CD1c-positive myeloid dendritic cell (primary cell): ENCODE measurements around the gene PAF1.
"Not testable (repeated sequence)": the region's sequence is repeated elsewhere in the genome, so short reads cannot be mapped to it uniquely, and the experiment has no call there.

Source experiments
- DNase-seq: peaks from one replicate; pipeline ENCODE4 v3.0.0-alpha.2; 2016; ENCODE audit errors: extremely low spot score

The PAF1 gene

DNA sequence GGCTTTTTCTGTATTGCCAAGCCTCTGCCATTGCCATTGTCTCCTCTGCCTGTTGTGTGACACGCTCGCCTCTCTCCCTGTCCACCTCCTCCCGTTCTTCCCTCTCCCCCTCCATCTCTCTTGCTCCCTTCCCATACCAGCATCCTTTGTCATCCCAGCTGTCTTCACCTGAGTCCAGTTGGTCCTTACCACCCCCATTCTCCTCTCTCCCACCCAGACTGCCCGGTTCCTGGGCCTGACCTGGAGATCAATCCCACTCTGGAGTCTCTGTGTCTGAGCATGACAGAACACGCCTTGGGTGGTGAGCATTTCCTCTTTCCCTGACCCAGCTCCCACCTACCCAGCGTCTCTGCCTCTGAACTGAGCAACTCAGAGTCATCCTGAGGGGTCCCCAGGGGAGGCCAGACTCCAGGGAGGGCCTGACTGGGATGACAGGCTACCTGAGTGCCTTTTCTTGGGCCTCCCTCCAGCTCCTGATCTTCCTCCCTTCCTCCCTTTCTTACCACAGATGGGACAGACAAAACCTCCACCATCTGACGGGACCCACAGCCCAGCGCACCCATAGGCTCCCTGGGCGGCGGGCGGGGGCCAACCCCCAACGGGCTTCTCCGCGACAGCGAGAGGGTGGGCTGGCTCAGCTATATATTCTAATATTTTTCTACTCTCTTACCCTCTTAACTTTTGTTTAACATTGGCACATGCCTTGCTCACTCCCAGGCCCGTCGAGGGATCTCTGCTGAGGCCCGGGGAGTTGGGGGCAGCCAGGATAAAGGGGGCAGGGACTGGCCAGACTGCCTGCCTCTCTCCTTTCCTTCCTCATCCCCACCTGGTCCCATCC, 7.7 kb downstream of the PAF1 start:
- no peak for DNase-seq

DNA sequence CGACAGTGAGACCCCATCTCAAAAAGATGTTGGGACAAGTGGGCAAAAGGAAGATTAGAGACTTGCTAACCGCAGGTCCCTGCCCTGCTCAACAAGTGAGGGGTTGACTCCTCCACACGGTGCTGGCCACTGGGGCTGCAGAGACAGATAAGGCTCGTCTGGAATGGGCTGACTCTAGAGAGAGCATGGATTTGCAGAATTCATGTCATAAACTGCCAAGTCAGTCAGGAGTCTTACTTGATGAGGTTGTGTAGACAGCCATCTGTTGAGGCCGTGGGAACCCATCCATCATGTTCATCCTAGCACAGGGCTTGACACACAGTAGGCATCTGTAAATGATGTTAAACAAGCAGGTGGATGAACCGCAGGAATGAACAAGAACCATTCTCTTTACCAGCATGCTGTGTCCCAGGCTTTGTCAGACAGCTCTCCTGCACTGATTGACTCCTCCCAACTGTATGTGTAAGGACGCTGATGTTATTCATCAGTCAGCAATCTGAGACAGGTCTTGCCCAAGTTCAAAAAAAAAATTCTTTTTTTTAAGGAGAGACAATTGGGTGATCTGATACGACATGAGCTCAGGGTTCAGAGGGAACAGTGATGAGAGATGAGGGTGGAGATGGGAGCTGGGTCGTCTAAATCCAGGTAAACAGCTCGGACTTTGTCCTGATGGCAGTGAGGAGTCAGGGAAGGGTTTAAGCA, 8.8 kb downstream of the PAF1 start:
- no peak for DNase-seq

DNA sequence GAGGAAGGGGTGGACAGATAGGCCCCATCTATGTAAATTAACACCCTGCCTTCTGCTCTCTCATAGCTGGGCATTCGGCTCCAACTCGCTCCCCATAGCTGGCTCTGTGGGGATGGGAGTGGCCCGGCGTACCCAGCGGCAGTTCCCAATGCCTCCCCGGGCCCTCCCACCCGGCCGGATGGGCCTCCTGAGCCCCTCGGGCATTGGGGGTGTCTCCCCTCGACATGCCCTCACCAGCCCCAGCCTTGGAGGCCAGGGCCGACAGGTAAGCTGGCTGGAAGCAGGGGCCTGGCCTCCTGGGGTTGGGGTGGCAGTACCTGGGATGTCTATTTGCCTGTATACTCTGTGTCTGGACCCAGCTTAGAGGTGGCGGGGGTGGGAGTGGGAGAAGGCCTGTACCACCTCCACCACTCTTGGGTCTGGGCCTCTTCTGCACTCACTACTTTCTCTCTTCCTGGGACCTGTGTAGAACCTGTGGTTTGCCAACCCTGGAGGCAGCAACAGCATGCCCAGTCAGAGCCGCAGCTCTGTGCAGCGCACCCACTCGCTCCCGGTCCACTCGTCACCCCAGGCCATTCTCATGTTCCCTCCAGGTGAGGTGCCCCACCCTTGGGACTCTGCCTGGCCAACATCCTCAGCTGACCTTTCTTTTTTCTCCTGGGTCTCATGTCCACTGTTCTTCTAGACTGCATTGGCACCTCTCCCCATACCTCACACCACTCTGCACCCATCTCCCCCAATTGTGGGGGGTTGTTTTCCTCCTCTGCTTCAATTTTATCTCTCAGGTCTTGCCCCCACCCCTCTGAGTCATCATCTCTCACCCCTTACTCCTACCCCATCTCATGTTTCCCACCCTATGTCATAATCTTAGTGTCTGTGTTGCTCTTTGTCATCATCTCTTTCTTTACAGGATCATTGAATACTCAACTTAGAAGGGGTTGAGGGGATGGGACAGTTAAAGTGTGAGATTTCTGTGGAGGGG, 10.1 kb downstream of the PAF1 start:
- no peak for DNase-seq

DNA sequence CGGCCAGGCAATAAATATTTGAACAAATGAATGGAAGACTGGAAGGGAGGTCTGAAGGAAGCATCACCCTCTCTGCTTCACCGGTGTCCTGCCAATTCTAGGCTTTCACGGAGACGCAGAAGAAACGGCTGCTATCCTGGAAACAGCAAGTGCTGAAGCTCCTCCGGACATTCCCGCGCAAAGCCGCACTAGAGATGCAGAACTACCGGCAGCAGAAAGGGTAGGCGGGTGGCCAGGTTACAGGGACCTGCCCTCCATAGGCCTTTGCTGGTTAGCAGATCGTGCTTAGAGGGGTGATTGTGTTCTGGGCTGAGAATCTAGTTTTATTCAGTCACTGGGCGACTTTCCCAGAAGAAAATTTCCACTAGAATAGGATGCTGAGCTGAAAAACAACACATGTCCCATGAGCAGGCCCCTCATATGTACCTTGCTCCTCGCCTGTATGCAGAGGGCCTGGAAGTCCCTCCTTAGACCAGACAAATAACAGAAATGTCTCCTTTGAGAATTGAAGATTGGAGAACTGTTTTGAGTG, 11.0 kb downstream of the PAF1 start:
- no peak for DNase-seq

DNA sequence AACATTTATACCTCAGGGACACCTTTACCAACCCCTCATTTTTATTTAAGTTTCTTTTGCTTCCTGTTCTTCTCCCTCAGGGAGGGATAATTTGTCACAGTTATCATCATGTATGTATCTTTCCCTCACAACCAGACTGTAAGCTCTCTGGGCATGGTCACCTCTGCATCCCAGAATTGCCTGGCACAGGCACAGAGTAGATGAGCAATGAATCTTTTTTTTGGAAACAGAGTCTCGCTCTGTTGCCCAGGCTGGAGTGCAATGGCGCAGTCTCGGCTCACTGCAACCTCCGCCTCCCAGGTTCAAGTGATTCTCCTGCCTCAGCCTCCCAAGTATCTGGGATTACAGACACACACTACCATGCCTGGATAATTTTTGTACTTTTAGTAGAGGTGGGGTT, 11.5 kb downstream of the PAF1 start:
- DNase-seq = not testable (repeated sequence)

DNA sequence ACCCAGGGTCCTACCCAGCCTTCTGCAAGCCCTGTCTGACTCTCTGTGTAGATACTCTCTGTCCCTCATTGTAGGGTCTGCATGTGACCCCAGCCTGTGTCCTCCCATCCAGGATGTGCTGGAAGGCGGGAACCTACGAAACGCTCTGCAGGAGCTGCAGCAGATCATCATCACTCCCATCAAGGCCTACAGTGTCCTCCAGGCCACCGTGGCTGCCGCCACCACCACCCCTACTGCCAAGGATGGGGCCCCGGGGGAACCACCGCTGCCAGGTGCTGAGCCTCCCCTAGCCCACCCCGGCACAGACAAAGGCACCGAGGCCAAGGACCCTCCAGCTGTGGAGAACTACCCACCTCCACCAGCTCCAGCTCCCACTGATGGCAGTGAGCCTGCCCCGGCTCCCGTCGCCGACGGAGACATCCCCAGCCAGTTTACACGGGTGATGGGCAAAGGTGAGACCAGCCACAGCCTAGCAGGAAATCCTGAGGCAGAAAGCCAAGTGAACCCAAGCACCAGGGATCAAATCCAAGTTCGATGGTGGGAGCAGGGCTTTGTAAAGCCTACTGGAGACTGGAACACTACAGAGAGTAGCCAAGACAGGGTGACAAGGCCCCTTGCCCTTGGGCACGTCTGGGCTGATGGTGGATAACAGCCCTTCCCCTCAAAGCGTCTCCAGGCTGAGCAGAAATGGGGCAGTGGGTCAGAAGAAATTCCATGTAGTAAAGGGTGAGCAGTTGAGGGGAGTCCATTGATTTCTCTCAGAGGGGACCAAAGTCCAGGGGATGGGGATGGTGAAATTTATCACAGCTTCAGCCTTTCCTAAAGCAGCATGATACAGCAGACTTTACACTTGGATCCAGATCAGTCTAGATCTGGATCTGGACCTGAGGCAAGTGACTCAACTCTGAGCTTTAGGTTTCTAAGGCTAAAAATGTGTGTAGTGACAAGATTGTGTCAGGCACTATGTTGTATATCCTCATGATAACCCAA, 13.2 kb downstream of the PAF1 start:
- no peak for DNase-seq

DNA sequence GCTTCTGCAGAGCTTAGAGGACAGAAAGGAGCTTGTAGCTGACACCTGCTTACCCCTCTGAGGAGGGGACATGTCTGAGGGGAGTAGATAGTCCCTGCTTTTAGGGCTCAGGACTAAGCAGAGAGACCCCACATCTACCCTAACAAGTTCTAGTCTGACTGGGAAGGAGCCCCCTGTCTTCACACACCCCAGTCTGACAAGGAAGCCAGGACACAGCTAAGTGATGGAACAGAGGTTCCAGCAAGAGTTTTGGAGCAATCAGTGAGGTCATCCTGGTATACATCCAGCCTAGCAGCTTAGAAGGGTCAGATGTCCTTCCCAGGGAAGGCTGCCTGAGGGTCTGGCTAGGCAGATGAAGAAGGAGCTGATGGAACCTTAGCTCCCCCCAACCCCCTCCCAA, 15.0 kb downstream of the PAF1 start:
- DNase-seq = no peak

DNA sequence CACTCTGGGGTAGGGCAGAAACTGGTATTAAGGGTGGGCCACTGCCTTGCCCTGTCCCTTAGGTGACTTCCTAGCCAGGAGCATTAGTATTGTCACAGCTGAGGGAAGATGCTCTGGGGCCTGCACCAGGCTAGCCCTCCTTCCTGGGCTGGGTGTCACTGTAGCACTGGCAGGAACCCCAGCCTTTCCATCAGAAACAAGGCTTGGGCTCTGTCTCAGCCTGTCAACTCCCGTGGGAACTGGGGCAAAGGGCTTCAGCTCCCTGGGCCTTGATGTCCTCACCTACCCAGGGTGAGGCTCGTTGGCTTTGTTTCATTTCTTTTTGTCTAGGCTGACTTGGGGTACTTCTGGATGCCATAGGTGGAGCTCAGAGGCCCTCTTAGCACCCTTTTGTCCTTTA, 18.0 kb downstream of the PAF1 start:
- DNase-seq = no peak

DNA sequence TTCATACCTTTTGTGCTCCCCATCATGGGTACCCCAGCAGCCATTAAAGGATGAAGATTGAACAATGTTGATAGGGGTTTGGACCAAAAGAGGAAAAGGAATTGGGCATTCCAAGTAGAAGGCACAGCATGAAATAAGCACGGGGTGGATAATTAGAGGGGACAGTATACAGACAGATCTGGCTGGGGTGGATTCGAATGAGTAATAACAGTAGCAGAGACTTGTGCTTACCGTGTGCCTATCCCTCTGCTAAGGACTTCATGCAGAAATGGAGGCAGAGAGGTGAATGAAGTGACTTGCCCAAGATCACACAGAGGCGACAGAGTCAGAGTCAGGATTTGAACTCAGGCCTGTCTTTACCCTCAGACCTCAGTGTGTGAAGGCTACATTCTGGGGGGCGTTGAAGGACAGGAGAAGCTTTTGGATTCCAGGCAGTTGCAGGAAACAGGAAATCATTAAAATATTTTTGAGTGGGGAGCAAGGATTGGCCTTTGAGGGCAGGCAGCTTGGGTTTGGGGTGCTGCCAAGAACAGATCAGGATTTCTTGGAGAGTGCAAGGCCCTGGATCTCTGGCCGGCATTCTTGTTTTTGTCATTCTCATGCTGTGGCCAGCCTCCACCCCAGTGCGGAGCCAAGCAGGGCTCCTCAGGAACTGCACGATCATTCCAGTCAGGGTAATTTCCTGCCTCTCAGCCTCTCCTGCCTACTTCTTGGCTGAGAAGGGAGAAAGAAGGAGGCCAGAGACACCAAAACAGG, 18.7 kb downstream of the PAF1 start:
- DNase-seq = no peak

DNA sequence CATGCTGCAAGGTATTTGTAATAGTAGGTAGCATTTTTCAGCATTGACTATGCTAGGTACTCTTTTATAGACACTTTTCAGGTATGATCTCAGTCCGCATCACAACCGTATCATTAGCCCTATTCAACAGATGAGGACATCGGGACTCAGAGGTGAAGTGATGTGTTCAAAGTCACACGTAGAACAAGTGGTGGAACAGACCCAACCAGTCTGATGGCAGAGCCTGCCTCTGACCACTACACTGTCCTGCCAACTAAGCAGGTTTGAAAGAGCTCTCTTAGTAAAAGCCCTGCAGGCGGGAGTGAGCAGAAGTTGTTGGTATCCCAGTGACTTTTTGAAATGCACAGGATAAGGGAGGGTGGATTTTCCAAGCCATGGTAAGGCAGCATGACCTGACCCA, 20.2 kb downstream of the PAF1 start:
- DNase-seq = no peak

DNA sequence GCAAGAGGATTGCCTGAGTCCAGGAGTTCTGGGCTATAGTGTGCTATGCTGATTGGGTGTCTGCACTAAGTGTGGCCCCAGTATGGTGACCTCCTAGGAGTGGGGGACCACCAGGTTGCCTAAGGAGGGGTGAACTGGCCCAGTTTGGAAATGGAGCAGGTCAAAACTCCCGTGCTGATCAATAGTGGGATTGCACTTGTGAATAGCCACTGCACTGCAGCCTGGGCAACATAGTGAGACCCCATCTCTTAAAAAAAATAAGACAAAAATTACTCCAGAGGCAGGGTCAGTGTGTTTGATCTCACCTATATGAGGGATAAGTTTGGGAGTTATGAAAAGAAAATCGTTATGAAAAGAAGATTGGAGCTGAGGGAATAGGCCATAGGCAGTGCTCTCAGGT, 21.7 kb downstream of the PAF1 start:
- no peak for DNase-seq

DNA sequence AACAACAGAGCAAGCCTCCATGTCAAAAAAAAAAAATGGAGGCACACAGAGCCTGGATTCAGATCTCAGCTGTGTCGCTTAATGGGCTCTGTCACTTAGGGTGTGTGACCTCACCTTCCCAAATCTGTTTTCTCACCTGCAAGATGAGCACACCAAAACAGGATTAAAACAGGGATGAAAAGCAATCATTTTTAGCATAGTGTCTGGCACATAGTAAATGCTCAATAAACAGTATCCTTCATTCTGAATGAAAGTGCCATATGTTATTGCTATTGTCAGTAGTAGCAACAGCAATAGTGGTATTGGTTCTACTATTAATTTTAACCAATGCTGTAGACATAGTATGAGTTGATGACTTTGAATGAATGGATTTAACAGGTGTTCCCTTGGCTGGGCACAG, 25.4 kb downstream of the PAF1 start:
- DNase-seq = no peak

DNA sequence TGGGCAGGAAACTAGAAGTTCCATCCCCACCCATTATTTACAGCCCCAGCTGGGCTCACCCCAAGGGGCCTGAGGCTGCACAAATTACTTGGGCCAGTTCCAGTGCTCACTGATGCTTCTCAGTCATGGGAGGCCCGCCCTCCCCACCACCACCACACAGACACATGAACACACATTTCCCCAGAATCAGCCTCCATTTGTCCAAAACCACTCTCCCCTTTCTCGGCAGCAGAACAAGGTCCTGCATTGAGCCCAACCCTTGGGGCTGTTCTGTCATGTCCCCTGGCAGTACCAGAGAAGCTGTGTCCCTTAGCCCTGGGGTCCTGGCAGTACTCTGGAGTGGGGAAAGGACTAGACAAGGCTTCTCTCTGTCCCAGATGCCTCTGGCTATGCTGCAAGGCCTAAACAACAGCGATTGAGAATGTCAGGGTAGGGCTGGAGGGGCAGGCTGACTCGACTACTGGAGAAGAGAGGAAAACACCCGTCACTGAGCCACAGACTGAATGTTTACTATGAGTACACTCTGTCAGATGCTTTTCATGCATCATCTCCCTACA, 26.9 kb downstream of the PAF1 start:
- DNase-seq = no peak

DNA sequence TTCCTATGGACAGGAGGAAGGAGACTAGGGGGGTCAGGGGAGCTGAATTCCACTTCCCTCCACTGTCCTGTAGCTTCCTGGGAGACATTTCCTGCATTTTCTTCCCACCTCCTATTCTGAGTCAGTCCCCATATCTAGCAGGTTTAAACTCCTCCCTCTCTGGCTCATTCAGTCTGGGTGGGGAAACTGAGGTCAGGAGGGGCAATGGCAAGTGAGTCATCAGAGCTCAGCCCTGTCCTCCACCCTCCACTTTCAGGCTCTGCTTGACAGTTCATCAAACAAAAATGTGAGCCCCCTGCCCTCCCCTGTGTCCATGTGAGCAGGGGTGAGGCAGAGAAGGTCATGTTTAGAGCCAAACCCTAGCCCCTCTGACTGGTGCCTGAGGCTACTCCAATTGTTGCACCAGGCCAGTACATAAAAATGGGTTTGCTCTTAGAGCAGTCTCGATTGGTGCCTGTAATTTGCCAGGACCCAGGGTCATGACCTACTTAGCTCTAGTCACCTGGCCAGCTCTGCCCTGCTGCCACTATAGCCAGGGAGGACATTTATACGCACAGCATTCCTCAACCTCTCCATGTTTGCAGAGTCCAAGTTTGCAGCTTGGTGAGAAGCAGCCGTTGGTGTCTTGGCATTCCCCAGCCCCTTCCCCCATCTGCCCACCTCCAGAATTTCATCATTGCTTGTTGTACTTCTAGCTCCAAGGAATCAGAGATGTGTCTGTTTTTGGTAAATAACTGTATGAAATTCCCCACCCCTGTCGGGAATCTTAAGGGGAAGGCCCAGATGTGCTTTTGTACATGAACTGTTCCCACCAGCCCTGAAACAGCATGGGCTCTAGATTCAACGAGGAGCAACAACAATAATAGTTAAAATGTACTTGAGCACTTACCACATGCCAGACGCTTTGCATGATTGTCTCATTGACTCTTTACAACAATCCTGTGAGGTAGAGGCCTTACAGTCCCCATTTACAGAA, 27.9 kb downstream of the PAF1 start:
- DNase-seq = no peak

DNA sequence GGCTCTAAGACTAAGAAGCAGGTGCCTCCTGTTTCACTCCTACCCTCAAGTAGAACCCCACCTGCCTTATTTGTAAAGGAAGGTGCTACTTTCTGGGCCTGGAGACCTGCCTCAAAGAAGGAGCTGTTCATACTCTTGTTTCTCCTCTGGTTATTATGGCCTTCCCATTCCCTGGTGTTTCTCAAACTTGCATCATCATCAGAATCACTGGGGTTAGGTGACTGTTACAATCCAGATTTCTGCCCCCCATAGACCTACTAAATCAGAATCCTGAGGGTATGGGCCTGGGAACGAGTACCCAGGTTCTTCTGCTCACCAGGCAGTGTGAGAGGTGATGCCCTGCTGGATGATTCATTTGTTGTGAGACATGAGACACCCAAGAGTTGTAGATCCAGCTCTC, 30.3 kb downstream of the PAF1 start:
- DNase-seq = no peak

DNA sequence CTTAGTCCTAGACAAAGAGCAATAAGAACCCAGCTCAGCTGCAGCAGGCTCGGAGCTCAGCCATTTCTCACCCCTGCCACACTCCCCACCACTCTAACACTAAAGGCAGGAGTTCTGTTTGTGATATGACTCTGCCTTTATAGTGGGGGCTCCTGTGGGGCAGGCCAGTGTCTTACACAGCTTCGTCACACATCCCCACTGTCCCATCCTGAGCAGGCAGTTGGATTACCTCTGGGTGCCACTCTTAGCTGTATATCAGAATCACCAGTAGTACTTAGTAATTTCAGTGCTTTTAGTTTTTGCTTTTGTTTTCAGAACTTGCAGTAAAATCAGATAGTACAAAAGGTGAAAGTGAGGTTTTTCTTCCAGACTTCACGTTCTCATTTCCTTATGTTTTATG, 31.9 kb downstream of the PAF1 start:
- no peak for DNase-seq

DNA sequence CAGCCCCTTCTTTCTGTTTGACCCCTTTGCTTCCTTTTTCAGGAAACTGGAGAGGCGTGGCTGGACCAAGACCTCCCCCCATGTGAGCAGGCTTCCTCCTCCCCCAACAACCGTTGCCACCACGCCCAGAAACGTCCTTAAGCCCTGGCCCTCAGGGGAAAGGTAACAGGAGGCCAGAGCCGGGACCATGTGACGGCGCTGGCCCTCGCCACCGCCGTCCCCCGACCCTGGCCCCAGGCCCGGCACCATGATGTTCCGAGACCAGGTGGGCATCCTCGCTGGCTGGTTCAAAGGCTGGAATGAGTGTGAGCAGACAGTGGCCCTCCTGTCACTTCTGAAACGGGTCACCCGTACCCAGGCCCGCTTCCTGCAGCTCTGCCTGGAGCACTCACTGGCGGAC, 34.3 kb downstream of the PAF1 start:
- no peak for DNase-seq

DNA sequence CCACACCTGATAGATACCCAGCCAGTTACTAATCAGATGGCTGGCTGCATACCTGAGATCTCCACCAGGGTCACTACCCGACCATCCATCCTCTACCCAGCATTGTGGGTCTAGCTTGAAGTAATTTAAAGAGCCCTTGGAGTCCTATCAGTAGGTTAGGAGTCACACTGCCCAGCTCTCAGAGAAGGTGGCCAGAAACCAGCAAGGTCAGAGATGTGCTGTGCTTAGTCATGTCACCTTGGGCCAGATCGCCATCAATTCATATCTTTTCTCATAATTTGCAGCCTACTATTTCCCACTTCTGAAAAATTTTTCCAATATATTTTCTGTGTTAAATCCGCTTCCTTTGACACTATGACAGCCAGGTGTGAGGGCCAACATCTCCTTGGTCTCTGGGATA, 34.8 kb downstream of the PAF1 start:
- DNase-seq = no peak

DNA sequence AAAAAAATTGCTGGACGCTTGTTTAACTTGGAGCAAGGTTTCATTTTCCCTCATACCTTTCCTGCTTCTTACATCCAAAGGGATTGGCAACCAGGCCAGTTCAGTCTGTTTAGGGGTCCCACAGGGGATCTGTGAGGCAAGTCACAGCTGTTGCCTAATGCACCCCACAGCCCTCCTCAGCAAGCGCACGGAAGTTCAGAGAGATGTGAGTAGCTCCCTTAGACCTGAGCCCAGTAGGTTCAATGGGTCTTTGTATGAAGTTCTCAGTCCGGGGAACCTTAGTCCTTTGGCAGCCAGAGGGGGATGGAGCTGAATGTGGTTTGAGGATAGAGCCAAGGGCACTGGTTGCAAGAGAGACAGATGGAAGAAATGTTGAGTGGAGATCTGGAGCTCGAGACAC, 35.7 kb downstream of the PAF1 start:
- DNase-seq = no peak
